ENCODE results near the gene SRGAP3. TPM values are rescaled to one million over a fixed set of nuclear protein-coding genes. Genes with fewer than 3 reads are reported as not detected.

Gene SRGAP3
- total RNA-seq, 2 donors from 2014 or later = 2.6 to 12.8 TPM

GRCh38 chr3:9248522-9249271, 749 bp downstream of the SRGAP3 start:
- Histone ChIP-seq H3K27me3 (replicated peaks; ENCODE audit: insufficient read depth) (no peaks in the 10 kb centered on the region), H3K4me3 (peak overlapping the region; percentile 72), H3K27ac (no peak overlapping the region), H3K4me1 (ENCODE audit: control insufficient read depth in 1 of 2, low read depth in 2 of 2) (peaks cover 13 to 22% of the 10 kb centered on the region in 2 donors), H3K9me3 (no peaks in the 10 kb centered on the region), H3K36me3 (no peaks in the 10 kb centered on the region)
- DNase-seq (ENCODE audit: low spot score) (no peak), ATAC-seq (ENCODE audit: insufficient number of reproducible peaks, low FRiP score, low read depth) (no peak)
- no peak for TF ChIP-seq CTCF (IDR thresholded peaks at IDR 0.05)

- no peak for ATAC-seq (ENCODE audit: insufficient number of reproducible peaks, low FRiP score, low read depth)
- no peak for TF ChIP-seq CTCF (IDR thresholded peaks at IDR 0.05)
- Histone ChIP-seq H3K36me3 (no peaks in the 10 kb centered on the region), H3K4me3 (no peak overlapping the region), H3K27ac (no peak overlapping the region), H3K9me3 (no peaks in the 10 kb centered on the region), H3K4me1 (ENCODE audit: control insufficient read depth in 1 of 2, low read depth in 2 of 2) (peaks cover 13 to 22% of the 10 kb centered on the region in 2 donors), H3K27me3 (replicated peaks; ENCODE audit: insufficient read depth) (no peaks in the 10 kb centered on the region)
- no peak for DNase-seq (ENCODE audit: low spot score)
Measured at GRCh38 chr3:9247941-9248521, 1.4 kb downstream of the SRGAP3 start.

- H3K9me3 ChIP-seq = no peaks in the 10 kb centered on the region
- no peaks in the 10 kb centered on the region for H3K27me3 ChIP-seq (replicated peaks; ENCODE audit: insufficient read depth)
- ATAC-seq (ENCODE audit: insufficient number of reproducible peaks, low FRiP score, low read depth) (no peak), DNase-seq (ENCODE audit: low spot score) (no peak)
- no peak overlapping the region for H3K4me3 ChIP-seq
- no peak for TF ChIP-seq CTCF (IDR thresholded peaks at IDR 0.05)
- H3K4me1 ChIP-seq (ENCODE audit: control insufficient read depth in 1 of 2, low read depth in 2 of 2) = peaks cover 13 to 22% of the 10 kb centered on the region in 2 donors
- no peak overlapping the region for H3K27ac ChIP-seq
- no peaks in the 10 kb centered on the region for H3K36me3 ChIP-seq
Measured at GRCh38 chr3:9247361-9247940, 2.0 kb downstream of the SRGAP3 start.

GRCh38 chr3:9246189-9246588, 3.3 kb downstream of the SRGAP3 start:
- no peak for TF ChIP-seq CTCF (IDR thresholded peaks at IDR 0.05)
- Histone ChIP-seq H3K4me1 (ENCODE audit: control insufficient read depth in 1 of 2, low read depth in 2 of 2) (peaks cover 13 to 22% of the 10 kb centered on the region in 2 donors), H3K27ac (no peak overlapping the region), H3K36me3 (no peaks in the 10 kb centered on the region), H3K4me3 (no peak overlapping the region), H3K27me3 (replicated peaks; ENCODE audit: insufficient read depth) (no peaks in the 10 kb centered on the region), H3K9me3 (no peaks in the 10 kb centered on the region)
- ATAC-seq (ENCODE audit: insufficient number of reproducible peaks, low FRiP score, low read depth) (no peak), DNase-seq (ENCODE audit: low spot score) (no peak)

GRCh38 chr3:9244495-9245183, 4.8 kb downstream of the SRGAP3 start:
- TF ChIP-seq CTCF (IDR thresholded peaks at IDR 0.05) = no peak
- Histone ChIP-seq H3K27ac (no peak overlapping the region), H3K36me3 (no peaks in the 10 kb centered on the region), H3K4me1 (ENCODE audit: control insufficient read depth in 1 of 2, low read depth in 2 of 2) (peaks cover 6 to 14% of the 10 kb centered on the region in 2 donors), H3K27me3 (replicated peaks; ENCODE audit: insufficient read depth) (no peaks in the 10 kb centered on the region), H3K4me3 (no peak overlapping the region), H3K9me3 (no peaks in the 10 kb centered on the region)
- ATAC-seq (ENCODE audit: insufficient number of reproducible peaks, low FRiP score, low read depth) = no peak
- DNase-seq (ENCODE audit: low spot score) = no peak

Measured in thoracic aorta (tissue), 2 donors.